NCI-H2227 (cell line): Measurements from ENCODE around the gene SLC25A20.

Source experiments
- DNase-seq: peaks from one replicate; lab custom pipeline; 2025; ENCODE audit not compliant: unreplicated experiment; lab: John Stamatoyannopoulos, UW

The SLC25A20 gene

DNA sequence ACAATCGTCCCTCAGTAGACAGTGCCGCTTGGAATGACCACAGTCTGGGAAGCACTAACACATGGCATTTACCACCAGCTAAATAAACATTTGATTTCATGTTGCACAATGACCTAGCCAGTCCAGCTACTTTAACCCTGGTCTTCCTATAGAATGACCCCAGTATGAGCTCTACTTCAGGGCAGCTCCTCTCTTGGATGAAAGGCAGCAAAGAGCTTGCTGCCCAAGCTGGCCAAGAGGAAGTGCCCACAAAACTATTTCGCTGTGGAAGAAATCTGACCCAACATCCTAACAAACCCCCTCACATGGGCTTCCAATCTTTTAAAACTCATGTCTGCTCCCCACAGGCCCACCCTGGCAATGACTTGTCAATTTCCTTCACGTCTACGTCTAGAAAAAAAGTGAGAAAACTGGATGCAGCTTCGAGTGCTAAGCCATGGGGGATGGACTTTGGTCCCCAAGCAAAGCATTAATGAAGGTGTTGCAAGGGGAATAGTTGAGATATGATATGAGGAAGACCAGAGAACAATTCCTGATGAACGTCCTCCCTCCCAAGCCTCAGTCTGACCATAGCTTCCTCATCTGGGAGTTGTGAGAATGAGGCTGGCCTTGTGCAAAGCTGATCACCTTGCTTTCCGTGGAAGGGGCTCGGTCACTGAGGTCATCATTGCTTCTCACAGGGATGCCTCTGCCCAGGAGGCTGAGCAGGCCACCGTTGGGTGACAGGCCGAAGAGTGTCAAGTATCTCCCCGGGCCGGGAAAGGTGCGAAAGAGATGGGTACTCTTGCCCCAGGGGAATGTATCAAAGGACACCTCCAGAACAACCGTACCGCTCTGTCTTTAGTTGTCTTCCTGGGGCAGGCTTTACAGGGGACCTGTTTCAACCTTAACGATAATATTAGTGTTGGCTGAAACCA is 964 bp downstream of the SLC25A20 start:
- DNase-seq = no peak

DNA sequence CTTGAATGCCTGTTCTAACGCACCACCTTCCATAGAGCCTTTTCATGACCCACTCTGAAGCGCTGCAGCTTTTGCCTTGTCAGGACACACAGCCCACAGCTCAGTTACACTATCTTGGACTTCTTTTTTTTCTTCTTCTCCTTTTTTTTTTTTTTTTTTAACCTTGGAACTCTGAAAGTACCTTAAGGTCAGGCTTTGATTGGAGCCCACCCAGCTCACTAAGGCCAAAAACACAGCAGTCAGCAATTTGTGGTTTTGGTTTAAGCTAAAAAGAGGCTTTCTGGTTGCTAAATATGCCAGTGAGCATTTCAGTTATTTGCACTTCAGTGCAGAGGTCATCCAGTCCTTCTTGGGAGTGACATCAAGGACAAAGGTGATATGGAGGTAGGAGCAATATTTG is 1.7 kb downstream of the SLC25A20 start:
- DNase-seq = no peak

DNA sequence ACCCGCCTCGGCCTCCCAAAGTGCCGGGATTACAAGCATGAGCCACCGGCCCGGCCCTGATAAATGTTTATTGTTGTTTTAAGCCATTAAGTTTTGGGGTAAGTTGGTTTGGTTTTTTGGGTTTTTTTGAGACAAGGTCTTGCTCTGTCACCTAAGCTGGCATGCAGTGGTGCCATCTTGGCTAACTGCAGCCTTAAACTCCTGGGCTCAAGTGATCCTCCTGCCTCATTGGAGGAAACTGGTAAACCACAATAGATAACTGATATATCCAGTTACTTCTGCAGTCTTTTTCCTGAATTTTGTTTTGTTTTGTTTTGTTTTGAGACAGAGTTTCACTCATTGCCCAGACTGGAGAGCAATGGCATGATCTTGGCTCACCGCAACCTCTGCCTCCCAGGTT is 4.2 kb downstream of the SLC25A20 start:
- no peak for DNase-seq

DNA sequence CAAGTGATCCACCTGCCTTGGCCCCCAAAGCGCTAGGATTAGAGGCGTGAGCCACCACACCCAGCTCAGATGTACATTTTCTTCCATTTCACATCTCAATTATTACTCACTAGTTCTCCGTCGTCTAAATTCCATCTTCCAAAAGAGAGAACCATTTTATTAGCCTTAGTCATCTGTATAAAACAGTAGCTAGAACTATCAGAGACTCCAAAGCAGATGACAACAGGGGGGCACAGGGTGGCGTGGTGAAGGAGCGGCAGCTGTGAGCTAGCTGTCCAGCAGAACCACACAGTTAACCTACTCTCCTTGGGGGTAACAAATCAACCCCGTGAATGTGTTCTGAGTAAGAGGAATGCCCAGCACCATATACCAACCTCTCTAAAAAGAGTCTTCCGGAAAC is 7.1 kb downstream of the SLC25A20 start:
- DNase-seq = no peak

DNA sequence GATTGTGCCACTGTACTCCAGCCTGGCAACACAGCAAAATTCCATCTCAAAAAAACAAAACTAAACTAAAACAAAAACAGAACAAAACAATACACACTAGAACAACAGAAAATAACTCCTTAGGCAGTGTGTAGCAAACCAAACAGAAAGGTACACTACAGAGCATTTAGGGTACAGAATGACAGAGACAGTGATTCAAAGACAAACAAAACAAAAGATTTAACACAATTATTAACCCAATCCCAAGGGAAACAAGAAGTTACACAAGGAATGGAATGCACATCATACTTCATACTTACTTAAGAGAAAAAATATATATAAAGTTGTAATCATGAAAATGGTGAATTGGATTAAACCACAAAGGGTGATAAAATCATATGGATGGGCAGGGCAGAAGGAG is 12.9 kb downstream of the SLC25A20 start:
- no peak for DNase-seq

DNA sequence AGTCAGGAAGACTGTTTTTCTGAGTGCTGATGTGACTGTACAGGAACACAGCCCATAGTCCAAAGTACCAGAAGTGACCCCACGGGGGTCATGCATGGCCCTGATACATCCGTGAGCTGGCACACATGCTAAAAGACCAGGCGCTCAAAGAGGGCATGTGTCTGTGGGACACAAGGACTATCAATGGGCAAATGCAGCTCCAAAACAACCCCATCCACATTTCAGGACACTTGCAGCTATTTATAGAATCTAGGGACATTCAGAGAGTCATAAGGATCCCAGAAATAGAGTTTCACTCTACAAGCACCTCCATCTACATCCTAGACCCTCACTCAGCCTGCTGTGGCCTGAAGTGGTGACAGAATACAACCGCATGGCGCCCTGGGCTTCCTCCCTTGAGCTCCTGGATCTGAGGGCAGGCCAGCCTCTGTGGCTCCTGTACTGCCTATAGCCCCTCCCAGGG is 17.0 kb downstream of the SLC25A20 start:
- no peak for DNase-seq

DNA sequence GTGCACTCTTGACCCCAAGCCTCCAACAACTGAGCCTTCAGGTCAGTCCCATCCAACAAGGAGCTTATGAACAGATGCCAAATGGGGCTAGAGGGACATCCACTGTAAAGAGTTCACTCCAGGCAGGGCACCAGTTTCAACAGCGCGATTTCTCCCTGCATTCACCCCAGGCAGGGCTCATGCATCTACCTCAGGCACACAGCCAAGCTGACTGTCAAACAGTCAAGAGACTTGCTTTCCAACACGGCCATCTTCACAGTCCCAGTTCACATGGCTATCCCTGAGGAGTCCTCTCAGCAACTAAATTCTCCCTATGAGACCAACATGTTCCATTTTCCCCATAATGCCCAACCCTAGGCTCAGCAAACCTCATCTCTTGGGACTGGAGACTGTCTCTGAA is 17.7 kb downstream of the SLC25A20 start:
- DNase-seq = no peak

DNA sequence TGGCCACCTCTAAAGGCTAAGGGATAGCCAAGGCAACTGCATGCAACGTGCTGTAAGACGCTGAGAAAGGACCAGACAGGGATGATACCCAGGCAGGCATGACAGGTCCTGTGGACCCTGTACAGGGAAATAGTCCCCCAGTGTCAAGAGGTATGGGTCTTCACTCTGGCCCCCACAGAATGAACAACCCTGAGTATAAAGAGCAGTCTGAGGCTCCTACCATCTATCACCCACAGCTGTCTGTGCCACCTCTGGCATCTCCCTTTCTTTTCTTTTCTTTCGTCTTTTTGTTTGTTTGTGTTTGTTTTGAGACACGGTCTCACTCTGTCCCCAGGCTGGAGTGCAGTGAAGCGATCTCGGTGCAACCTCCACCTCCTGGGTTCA is 18.7 kb downstream of the SLC25A20 start:
- no peak for DNase-seq

DNA sequence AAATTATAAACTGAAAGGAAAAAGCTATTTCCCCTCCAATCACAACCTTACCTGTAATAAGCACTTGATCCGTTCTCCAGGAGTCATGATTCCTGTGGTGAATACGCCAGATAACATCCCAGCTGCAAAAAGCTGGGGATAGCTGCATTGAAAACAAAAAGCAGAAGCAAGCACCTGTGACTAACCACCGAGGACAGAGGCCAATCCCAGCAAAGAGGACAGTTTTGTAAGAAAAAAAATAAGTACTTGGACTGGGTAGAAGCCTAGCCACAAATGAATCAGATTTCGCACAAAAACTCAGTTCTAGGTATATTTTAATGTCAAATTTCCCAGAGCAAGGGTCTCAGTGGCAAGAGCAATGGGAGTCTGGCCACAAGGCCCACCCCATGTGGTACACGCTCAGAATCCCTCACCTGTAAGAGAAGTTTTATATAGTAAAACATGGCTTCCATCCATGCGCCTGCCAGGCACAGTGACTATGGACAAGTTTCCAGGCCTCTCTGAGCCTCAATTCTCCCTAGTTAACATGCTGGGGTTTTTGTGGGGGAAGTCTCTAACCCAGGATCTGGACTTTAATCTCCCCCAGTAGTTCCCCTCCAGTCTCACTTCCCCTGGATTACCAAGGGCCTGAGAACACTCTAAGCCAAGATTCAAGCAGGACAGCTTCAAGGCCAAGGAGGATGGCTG is 19.2 kb downstream of the SLC25A20 start:
- no peak for DNase-seq

DNA sequence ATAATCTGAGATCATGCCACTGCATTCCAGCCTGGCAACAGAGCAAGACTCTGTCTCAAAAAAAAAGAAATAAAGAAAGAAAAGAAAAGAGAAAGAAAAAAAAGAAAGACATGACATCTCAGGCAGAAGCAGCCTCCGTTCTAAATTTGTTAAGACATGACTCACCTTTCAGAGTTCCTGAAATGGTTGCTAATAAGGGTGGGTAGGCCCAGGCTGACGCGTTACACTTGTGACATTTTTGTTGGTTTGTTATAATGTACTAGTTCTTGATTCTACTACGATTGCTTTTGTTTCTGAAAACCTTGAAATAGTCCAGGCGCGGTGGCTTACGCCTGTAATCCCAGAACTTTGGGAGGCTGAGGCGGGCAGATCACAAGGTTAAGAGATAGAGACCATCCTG is 21.0 kb downstream of the SLC25A20 start:
- no peak for DNase-seq

DNA sequence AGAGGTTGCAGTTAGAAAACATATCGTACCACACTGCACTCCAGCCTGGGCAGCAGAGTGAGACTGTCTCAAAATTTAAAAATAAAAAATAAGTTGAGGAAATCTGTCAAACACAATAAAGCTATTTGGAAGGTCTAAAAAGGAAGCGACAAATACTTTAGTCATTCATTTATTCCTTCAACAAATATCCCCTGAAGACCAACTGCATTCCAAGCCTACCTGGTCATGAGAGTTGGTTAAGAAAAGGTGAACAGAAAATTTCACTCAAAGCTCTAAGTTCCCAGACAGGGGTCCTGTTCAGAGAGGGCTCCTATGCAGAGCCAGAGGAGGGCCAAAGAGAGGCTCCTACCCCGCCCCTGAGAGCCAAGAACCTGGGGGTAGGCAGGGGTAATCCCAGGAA is 35.6 kb downstream of the SLC25A20 start:
- no peak for DNase-seq

DNA sequence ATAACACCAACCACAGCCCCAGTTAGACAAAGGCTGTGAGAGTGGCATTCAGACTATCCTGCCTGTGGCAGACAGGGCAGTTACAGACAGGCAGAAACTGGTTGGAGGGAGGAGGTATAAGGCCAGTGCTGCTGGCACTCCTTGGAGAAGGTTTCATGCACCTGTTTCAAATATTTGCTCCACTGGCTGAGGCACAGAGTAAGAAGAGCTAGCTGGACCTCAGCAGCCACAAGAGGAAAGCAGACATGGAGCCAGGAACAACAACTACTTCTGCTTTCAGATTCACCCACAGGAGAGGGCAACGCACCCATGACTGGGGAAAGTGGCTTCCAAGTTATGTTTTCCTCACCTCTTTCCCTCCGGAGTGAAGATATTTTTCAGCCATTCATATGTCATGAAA is 39.5 kb downstream of the SLC25A20 start:
- DNase-seq = no peak

DNA sequence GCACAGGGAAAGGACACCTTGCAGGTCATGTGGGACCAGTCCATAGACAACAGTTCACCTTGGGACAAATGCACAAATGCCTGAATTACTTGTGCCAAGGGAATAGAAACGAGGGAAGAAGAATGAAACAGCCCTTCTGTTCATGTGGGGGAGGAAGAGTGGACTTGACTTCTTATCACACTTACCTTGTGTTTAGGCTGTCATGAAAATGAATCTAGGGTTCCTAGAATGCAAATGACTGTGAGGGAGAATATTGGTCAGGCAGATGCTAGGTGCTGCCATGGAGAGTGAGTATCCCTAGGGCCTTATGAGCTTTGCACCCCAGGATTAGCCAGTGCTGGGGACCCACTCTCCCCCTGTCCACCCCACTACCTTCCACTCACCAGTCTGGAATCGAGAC is 40.0 kb downstream of the SLC25A20 start:
- DNase-seq = no peak

DNA sequence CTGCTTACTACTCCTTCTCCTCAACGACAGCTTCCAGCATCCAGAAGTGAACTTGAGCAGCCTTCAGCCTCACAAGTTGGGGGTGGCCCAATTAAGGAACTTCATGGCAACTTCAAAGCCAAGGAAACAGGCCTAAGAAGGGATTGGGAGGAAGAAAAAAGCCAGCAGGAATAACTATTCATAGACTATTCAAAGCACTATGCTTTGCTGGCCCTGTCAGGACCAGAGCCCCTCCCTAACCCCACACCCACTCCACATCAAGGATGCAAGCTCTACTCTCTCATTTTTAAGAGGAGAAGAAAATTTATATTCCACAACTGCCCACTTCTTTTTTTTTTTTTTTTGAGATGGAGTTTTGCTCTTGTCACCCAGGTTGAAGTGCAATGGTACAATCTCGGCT is 41.0 kb downstream of the SLC25A20 start:
- DNase-seq = no peak

DNA sequence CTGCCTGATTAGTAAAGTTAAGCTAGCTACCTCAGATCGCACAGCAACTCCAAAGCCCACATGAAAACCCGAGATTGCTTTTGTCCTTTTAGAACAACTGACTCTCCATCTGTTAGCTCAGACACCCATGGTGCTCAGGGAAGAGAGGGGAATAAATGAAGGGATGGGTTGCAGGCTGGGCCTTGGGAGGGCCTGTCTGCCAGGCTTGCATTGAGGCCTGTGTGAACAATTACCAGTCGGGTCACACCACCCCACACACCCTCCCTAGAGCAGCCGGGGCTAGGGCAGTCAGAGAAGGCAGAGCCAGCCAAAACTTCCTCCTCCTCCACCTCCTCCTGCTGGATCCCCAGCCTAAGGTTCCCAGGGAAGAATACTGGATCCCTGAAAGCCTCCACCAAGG is 42.2 kb downstream of the SLC25A20 start:
- DNase-seq = no peak

DNA sequence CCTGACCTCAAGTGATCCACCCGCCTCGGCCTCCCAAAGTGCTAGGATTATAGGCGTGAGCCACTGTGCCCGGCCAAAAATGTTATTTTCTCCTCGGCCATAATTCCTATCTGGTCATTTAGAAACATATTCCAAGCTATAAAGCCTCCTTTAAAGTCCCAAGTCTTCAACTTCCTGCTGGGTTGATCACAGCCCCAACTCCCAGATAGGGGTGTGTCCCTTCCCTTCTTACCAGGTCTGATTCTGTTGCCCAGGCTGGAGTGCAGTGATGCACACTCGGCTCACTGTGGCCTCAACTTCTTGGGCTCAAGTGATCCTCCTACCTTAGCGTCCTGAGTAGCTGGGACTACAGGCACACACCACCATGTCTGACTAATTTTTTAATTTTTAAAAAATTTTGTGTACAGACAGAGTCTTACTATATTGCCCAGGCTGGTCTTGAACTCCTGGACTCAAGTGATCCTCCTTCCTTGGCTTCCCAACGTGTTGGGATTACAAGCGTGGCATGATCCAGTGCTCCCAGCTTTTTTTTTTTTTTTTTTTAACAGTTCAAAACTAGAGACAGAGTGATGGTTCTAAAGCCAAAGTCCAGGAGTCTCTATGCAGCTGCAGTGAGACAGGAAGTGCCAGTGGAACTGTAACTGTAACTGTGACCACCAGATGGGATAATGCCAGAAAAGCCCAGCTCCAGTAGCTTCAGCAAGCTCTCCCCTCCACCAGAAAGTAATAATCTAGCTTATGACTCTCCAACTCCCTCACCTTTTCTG is 42.8 kb downstream of the SLC25A20 start:
- no peak for DNase-seq

DNA sequence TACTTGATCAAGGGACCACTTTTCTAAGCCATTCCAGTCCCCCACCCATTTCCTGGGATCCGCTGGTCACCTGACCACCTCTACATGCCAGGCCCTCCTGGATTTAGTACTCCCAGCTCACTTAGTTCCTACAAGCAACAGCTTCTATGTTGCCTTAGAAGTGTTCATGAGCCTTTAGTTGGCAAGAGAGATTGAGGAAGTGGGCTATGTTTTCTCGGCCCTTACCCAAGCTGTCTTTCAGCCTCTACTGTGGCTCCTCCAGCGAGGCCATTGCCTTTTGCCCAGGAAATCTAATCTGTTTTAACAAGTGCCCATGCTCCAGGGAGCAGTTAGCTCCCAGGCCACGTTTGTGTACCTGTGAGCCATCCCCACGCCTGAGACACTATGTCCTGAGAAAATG is 46.5 kb downstream of the SLC25A20 start:
- no peak for DNase-seq

DNA sequence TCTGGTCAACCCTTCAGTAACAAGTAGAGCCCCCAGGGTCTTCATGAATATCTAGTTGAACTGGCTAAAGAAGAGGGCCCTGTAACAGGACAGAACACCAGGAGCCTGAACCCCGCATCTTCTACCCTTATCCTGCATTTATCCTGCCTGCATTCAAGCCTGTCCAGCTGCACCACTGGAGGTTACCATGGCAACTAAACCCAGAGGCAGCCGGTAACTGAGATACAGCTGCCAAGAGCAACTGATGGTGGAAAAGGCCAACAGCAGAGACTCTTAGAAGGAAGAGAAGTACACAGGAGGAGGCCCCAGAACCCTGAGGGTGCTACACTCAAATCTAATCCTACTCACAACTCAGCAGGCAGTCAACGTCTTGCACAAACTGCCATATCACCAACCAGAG is 47.3 kb downstream of the SLC25A20 start:
- peak; percentile 83 for DNase-seq

DNA sequence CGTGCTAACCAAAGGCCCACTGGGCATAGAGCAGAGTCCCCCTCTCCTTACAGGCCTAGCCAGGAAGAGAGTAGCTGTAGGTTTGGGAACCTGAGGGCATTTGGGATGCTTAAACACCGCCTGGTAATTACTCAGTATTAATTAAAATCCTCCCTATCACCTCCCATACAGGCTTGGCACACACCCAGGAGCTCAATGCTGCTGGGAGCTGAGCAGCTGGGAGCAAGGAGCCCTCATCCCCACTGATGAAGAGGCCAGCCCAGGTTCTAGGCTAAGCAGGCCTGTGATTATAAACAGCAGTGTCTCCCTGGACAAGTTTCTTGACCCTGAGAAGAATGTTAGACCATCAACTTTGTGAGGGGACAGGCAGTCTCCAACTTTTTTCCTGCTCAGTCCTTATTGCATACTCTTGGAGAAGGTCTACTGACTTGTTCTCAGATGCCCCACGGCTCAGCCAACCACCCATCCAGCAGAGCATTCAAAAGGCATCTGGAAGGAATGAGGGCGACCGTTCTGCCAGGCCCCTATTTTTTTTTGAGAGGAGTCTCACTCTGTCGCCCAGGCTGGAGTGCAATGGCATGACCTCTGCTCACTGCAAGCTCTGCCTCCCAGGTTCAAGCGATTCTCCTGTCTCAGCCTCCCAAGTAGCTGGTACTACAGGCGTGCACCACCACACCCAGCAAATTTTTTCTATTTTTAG is 49.7 kb downstream of the SLC25A20 start:
- DNase-seq = no peak

DNA sequence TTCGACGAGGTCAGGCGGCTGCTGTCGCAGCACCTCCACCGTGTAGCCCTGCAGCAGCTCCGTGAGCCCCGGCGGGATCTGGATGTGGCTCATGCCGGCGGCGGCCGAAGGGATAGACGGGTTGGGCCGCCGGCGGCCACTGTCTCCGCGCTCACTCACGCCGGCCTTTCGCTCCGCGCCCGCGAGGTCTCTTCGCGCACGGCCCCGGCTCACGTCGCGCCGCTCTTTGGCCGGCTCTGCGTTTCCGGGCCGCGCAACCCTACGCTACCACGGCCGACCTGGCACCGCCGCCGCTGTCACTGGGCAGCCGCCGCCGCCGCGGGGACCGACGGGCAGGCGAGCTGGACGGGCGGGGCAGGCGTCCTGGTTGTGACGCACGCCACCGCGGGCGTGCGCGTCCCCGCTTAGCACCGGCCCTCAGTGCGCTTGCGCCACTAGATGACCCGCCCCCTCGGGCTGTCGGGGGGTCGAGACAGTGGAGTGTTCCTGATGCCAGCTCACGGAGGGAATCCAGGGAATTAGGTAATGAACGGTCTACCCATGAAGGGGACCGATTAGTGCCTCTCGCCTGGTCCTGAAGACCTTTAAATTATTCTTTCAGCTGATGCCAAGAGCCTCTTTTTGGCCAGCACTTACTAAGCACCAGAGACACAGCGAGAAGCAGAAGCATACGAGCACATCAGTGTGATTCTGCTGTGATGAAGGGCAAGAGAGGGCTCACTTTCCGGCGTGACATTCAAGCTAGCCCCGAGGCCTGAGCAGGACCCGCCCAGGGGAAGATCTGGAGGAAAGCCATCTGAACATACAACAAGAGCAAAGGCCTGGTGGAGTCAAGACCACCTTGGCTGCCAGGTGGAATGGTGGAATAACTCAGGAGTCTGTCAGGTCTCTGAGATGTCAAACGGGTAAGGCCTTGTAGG is 50.9 kb downstream of the SLC25A20 start, which contains the start of gene PRKAR2A:
Gene PRKAR2A (minus strand): TSS at position 371 of the 920 bp plus-strand sequence. CDS start 278 bp downstream, at position 93.
- DNase-seq = peak; percentile 91
